SK-N-SH treated with all-trans-retinoic acid at 6 μM for 48 hours (cell line): Measurements from ENCODE around the gene STK38L.

Experiments
- ATAC-seq: fragments of 200-7000 bp; cut with Tn5 transposase; 3 replicates; pipeline ENCODE4 v1.9.1; 2020; ENCODE audit warnings: mild to moderate bottlenecking, moderate library complexity
- ARNTL ChIP-seq: fragments of 450-650 bp; formaldehyde crosslinking; IDR thresholded peaks from 2 replicates; pipeline ENCODE4 v1.5.0; 2020; ENCODE audit warnings: low read depth, mild to moderate bottlenecking, moderate library complexity, borderline replicate concordance
- CREB5 ChIP-seq: fragments of 250-450 bp; sonication (Bioruptor Pico); IDR thresholded peaks from 2 replicates; pipeline ENCODE4 v1.5.1; 2020; ENCODE audit warnings: low read depth, mild to moderate bottlenecking, moderate library complexity
- CSRNP3 ChIP-seq: fragments of 250-450 bp; sonication (Bioruptor Pico); IDR thresholded peaks from 2 replicates; pipeline ENCODE4 v1.5.1; 2021; ENCODE audit warnings: mild to moderate bottlenecking, moderate library complexity
- GLIS3 ChIP-seq: fragments of 250-450 bp; sonication (Bioruptor Pico); IDR thresholded peaks from 2 replicates; pipeline ENCODE4 v1.5.0; 2020; ENCODE audit warnings: mild to moderate bottlenecking, moderate library complexity
- ISL1 ChIP-seq: fragments of 250-450 bp; sonication (Bioruptor Pico); IDR thresholded peaks from 2 replicates; pipeline ENCODE4 v2.1.2; 2022; ENCODE audit warnings: mild to moderate bottlenecking, moderate library complexity
- OSR1 ChIP-seq: fragments of 250-450 bp; sonication (Bioruptor Pico); IDR thresholded peaks from 2 replicates; pipeline ENCODE4 v1.8.0; 2022; ENCODE audit warnings: moderate library complexity, mild to moderate bottlenecking, inconsistent platforms
- PATZ1 ChIP-seq: fragments of 250-450 bp; sonication (Bioruptor Pico); IDR thresholded peaks from 2 replicates; pipeline ENCODE4 v1.8.0; 2020; ENCODE audit warnings: mild to moderate bottlenecking, moderate library complexity, borderline replicate concordance
- POU6F1 ChIP-seq: fragments of 250-450 bp; sonication (Bioruptor Pico); IDR thresholded peaks from 2 replicates; pipeline ENCODE4 v1.8.0; 2021; ENCODE audit warnings: low read depth, mild to moderate bottlenecking, moderate library complexity, borderline replicate concordance
- RARB ChIP-seq: fragments of 250-450 bp; sonication (Bioruptor Pico); IDR thresholded peaks from 2 replicates; pipeline ENCODE4 v1.8.0; 2021; ENCODE audit warnings: mild to moderate bottlenecking, moderate library complexity
- SNAI2 ChIP-seq: fragments of 250-450 bp; sonication (Bioruptor Pico); IDR thresholded peaks from 2 replicates; pipeline ENCODE4 v1.5.0; 2020; ENCODE audit warnings: mild to moderate bottlenecking, moderate library complexity
- TCF4 ChIP-seq: fragments of 250-450 bp; sonication (Bioruptor Pico); IDR thresholded peaks from 2 replicates; pipeline ENCODE4 v1.8.0; 2021; ENCODE audit warnings: mild to moderate bottlenecking, moderate library complexity, borderline replicate concordance
- TOX ChIP-seq: fragments of 250-450 bp; sonication (Bioruptor Pico); IDR thresholded peaks from 2 replicates; pipeline ENCODE4 v1.8.0; 2021; ENCODE audit warnings: mild to moderate bottlenecking, moderate library complexity, borderline replicate concordance
- TSHZ2 ChIP-seq: fragments of 250-450 bp; sonication (Bioruptor Pico); IDR thresholded peaks from 2 replicates; pipeline ENCODE4 v1.5.0; 2020; ENCODE audit warnings: mild to moderate bottlenecking, moderate library complexity
- ZC3H10 ChIP-seq: fragments of 250-450 bp; sonication (Bioruptor Pico); IDR thresholded peaks from 2 replicates; pipeline ENCODE4 v1.5.1; 2021; ENCODE audit warnings: mild to moderate bottlenecking, moderate library complexity
- ZFP3 ChIP-seq: fragments of 250-450 bp; sonication (Bioruptor Pico); IDR thresholded peaks from 2 replicates; pipeline ENCODE4 v1.5.0; 2020; ENCODE audit warnings: mild to moderate bottlenecking, moderate library complexity
- ZFP30 ChIP-seq: fragments of 450-650 bp; formaldehyde crosslinking; IDR thresholded peaks from 2 replicates; pipeline ENCODE4 v1.5.0; 2022; ENCODE audit warnings: mild to moderate bottlenecking, moderate library complexity
- ZNF565 ChIP-seq: fragments of 450-650 bp; formaldehyde crosslinking; conservative IDR thresholded peaks from 2 replicates; pipeline ENCODE4 v1.5.0; 2020; ENCODE audit warnings: low read depth, mild to moderate bottlenecking, moderate library complexity

STK38L gene

GRCh38 chr12:27276275-27276674 lies 32.2 kb downstream of the STK38L start:
- TF ChIP-seq POU6F1 (CRISPR knock-in tag), result no peak
- TF ChIP-seq RARB (CRISPR knock-in tag), result no peak
- no peak for TF ChIP-seq GLIS3 (CRISPR knock-in tag)
- TF ChIP-seq ISL1, result no peak
- no peak for TF ChIP-seq CSRNP3 (CRISPR knock-in tag)
- TF ChIP-seq SNAI2 (CRISPR knock-in tag), result no peak
- TF ChIP-seq PATZ1 (CRISPR knock-in tag), result no peak
- TF ChIP-seq ARNTL (CRISPR knock-in tag), result no peak
- TF ChIP-seq ZNF565 (CRISPR knock-in tag), result no peak
- TF ChIP-seq CREB5 (CRISPR knock-in tag), result no peak
- no peak for TF ChIP-seq ZC3H10
- no peak for TF ChIP-seq ZFP30 (CRISPR knock-in tag)
- no peak for ATAC-seq

GRCh38 chr12:27277846-27278260 lies 33.8 kb downstream of the STK38L start:
- ATAC-seq, result peak; percentile 79
- TF ChIP-seq RARB (CRISPR knock-in tag) (no peak), ISL1 (no peak), CSRNP3 (CRISPR knock-in tag) (no peak), ZFP3 (CRISPR knock-in tag) (no peak), TCF4 (CRISPR knock-in tag) (no peak), ZNF565 (CRISPR knock-in tag) (no peak), ARNTL (CRISPR knock-in tag) (no peak), POU6F1 (CRISPR knock-in tag) (no peak), TSHZ2 (no peak), TOX (CRISPR knock-in tag) (no peak), ZFP30 (CRISPR knock-in tag) (no peak), PATZ1 (CRISPR knock-in tag) (no peak), CREB5 (CRISPR knock-in tag) (no peak), OSR1 (CRISPR knock-in tag) (no peak)
